CD4-positive, alpha-beta T cell treated with Interleukin-4 for 1 hour (primary cell): ENCODE measurements around the gene CYP3A5.
"Not testable (repeated sequence)": the region's sequence is repeated elsewhere in the genome, so short reads cannot be mapped to it uniquely, and the experiment has no call there.

Experiments
- DNase-seq, 2 donors: peaks; one replicate each; pipeline ENCODE4 v3.0.0-alpha.2; 2020 to 2022

The CYP3A5 gene

GRCh38 chr7:99685129-99685758 is 5.4 kb upstream of the CYP3A5 start:
- DNase-seq, result no peak

- no peak for DNase-seq
These were observed 780 bp downstream of the CYP3A5 start for GRCh38 chr7:99679032-99679399.

GRCh38 chr7:99677648-99678045 is 2.1 kb downstream of the CYP3A5 start:
- no peak for DNase-seq

GRCh38 chr7:99677013-99677647 is 2.7 kb downstream of the CYP3A5 start:
- no peak for DNase-seq

- no peak for DNase-seq
These were observed 4.6 kb downstream of the CYP3A5 start for GRCh38 chr7:99674995-99675742.

- no peak for DNase-seq
These were observed 7.2 kb downstream of the CYP3A5 start for GRCh38 chr7:99672573-99672972.

- DNase-seq, result no peak
These were observed 10.0 kb downstream of the CYP3A5 start for GRCh38 chr7:99669782-99670181.

- DNase-seq, result no peak
These were observed 11.3 kb downstream of the CYP3A5 start for GRCh38 chr7:99668541-99668940.

GRCh38 chr7:99667179-99667578 is 12.6 kb downstream of the CYP3A5 start:
- DNase-seq, result no peak

- DNase-seq, result no peak
These were observed 13.8 kb downstream of the CYP3A5 start for GRCh38 chr7:99666013-99666395.

GRCh38 chr7:99665312-99666012 is 14.3 kb downstream of the CYP3A5 start:
- DNase-seq, result no peak

- DNase-seq, result not testable (repeated sequence)
These were observed 21.9 kb downstream of the CYP3A5 start for GRCh38 chr7:99657879-99658278.

GRCh38 chr7:99654626-99655025 is 25.2 kb downstream of the CYP3A5 start:
- not testable (repeated sequence) for DNase-seq

- DNase-seq, result no peak
These were observed 26.0 kb downstream of the CYP3A5 start for GRCh38 chr7:99653754-99654153.

GRCh38 chr7:99653269-99653668 is 26.5 kb downstream of the CYP3A5 start:
- not testable (repeated sequence) for DNase-seq

- DNase-seq, result no peak
These were observed 27.1 kb downstream of the CYP3A5 start for GRCh38 chr7:99652671-99653070.

- DNase-seq, result no peak
These were observed 28.5 kb downstream of the CYP3A5 start for GRCh38 chr7:99651290-99651689.

- no peak for DNase-seq
These were observed 31.0 kb downstream of the CYP3A5 start for GRCh38 chr7:99648843-99649242.

- DNase-seq, result no peak
These were observed 34.2 kb downstream of the CYP3A5 start for GRCh38 chr7:99645590-99645989.

GRCh38 chr7:99644431-99644830 is 35.4 kb downstream of the CYP3A5 start:
- no peak for DNase-seq

- no peak for DNase-seq
These were observed 36.3 kb downstream of the CYP3A5 start for GRCh38 chr7:99643464-99643863.

GRCh38 chr7:99642027-99642426 is 37.8 kb downstream of the CYP3A5 start:
- no peak for DNase-seq

GRCh38 chr7:99639267-99639666 is 40.5 kb downstream of the CYP3A5 start:
- DNase-seq, result no peak

- no peak for DNase-seq
These were observed 41.1 kb downstream of the CYP3A5 start for GRCh38 chr7:99638731-99639130.
